Thoracic aorta (tissue), 2 donors: Measurements from ENCODE around the gene TLE4. TPM values are rescaled to one million over a fixed set of nuclear protein-coding genes. Genes with fewer than 3 reads are reported as not detected.

Source experiments
- ATAC-seq: fragments of 150-250 bp; one replicate; pipeline ENCODE4 v1.8.0; 2017; ENCODE audit warnings: low read depth; ENCODE audit not compliant: insufficient number of reproducible peaks, low FRiP score
- DNase-seq: peaks from one replicate; pipeline ENCODE4 v3.0.0-alpha.2; 2020; ENCODE audit warnings: low spot score
- H3K27ac ChIP-seq, 2 donors: fragments of 200-600 bp; sonication (generic); 1 replicate in 1 of 2; 2 replicates in 1 of 2; pipeline ENCODE4 v1.5.1; 2016; ENCODE audit warnings: mild to moderate bottlenecking in 2 of 2, moderate library complexity in 2 of 2
- H3K27me3 ChIP-seq: fragments of 200-600 bp; sonication (generic); replicated peaks from 2 replicates; pipeline ENCODE4 v1.6.0; 2016; ENCODE audit warnings: mild to moderate bottlenecking; ENCODE audit not compliant: insufficient read depth
- H3K36me3 ChIP-seq: fragments of 200-600 bp; sonication (generic); one replicate; pipeline ENCODE4 v1.5.1; 2016
- H3K4me1 ChIP-seq, 2 donors: fragments of 200-600 bp; sonication (generic); 1 replicate in 1 of 2; 2 replicates in 1 of 2; pipeline versions ENCODE4 v1.5.1 to v1.6.0; 2016; ENCODE audit warnings: low read depth in 2 of 2, mild to moderate bottlenecking in 1 of 2; ENCODE audit not compliant: control insufficient read depth in 1 of 2
- H3K4me3 ChIP-seq: fragments of 200-600 bp; sonication (generic); 2 replicates; pipeline ENCODE4 v1.5.1; 2016; ENCODE audit warnings: mild to moderate bottlenecking
- H3K9me3 ChIP-seq: fragments of 200-600 bp; sonication (generic); 2 replicates; pipeline ENCODE4 v1.5.1; 2016
- total RNA-seq, 2 donors: library from RNA; depleted of rRNA; stranded (reverse); fragments of >200 nt; gene quantifications; one replicate each; pipeline versions ENCODE4 v1.1.0 to v1.2.3, GENCODE V29; 2016
- TF ChIP-seq, protein P1 (sequence below): fragments of 200-600 bp; sonication (generic); IDR thresholded peaks from one replicate; pipeline ENCODE4 v1.5.1; 2019; ENCODE audit warnings: antibody characterized with exemption

TLE4 gene
- total RNA-seq, 2 donors from 2014 or later, result 19.7 to 44.1 TPM

DNA sequence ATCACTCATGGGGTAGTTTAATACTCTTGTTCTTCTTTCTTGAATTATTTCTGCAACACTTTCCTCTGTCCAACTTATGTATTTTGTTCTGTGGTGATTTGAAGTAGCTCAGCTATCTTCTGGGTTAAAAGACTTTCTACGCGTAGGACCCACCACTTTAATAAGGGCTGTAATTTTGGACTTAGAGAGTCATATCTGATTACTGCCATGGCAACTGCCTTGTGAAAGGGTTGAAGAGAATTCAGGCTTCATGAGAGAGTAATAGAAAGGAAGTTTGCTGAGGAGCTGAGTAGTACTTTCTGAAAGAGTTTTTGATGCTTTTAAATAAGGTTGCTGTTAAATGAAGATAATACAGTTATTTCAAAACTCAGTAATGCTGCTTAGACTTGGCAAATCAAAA lies 89.5 kb downstream of the TLE4 start:
- Histone ChIP-seq H3K4me1 (peaks cover 0 to 3% of the 10 kb centered on the region in 2 donors), H3K4me3 (no peak overlapping the region), H3K27ac (no peak overlapping the region), H3K27me3 (no peaks in the 10 kb centered on the region), H3K36me3 (no peaks in the 10 kb centered on the region), H3K9me3 (no peaks in the 10 kb centered on the region)
- TF ChIP-seq, protein P1, sequence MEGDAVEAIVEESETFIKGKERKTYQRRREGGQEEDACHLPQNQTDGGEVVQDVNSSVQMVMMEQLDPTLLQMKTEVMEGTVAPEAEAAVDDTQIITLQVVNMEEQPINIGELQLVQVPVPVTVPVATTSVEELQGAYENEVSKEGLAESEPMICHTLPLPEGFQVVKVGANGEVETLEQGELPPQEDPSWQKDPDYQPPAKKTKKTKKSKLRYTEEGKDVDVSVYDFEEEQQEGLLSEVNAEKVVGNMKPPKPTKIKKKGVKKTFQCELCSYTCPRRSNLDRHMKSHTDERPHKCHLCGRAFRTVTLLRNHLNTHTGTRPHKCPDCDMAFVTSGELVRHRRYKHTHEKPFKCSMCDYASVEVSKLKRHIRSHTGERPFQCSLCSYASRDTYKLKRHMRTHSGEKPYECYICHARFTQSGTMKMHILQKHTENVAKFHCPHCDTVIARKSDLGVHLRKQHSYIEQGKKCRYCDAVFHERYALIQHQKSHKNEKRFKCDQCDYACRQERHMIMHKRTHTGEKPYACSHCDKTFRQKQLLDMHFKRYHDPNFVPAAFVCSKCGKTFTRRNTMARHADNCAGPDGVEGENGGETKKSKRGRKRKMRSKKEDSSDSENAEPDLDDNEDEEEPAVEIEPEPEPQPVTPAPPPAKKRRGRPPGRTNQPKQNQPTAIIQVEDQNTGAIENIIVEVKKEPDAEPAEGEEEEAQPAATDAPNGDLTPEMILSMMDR, result no peak
- ATAC-seq (no peak), DNase-seq (no peak)

DNA sequence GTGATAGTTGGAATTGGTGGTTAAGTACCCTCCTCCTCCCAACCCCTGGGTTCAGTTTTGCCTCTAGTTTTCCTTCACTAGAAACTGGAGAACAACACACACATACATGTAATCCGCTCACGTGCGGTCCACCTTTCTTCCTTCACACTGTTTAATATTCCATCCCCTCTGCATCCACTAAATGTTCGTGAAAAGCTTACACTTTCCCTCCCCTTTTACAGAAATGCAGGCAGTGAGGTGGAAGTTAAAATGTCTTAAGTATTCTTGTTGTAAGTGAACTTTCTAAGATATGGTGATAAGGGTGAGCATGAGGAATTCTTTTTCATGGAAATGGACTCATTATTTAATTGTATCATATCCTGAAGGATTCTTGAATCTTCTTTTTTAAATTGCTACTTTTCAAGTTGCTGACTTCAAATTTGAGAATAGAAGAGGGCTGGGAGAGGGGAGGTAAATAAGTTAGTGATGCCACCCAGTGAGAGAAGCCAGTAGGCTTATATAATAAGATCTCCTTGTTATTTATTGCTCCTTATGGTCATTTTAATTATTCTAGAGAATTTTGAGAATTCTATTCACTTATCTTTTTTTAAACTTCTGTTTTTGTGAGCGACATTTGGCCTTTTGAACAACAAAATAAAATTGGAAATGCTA lies 90.2 kb downstream of the TLE4 start:
- Histone ChIP-seq H3K4me3 (no peak overlapping the region), H3K9me3 (no peaks in the 10 kb centered on the region), H3K27ac (no peak overlapping the region), H3K36me3 (no peaks in the 10 kb centered on the region), H3K4me1 (peaks cover 0 to 3% of the 10 kb centered on the region in 2 donors), H3K27me3 (no peaks in the 10 kb centered on the region)
- TF ChIP-seq, protein P1, result no peak
- DNase-seq, result no peak
- no peak for ATAC-seq

DNA sequence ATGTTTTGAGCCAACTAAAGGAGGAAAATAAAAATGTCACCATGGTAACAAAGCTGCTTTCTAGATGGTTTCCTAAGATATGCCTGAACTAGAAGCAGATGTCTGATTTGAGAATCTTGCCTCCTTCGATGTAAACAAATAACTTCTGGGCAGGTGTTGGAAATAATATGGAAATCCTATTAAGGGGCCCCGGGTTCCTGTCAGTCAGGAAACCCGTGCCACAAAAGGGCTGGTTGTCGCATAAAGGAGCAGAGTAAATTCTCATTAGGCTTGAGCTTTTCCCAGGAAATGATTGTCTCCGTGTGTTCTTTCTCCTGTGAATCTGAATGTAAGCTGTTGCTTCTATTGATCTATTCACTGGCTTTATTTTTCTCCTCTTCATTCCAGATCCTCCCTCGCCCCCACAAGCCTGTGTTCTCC lies 90.8 kb downstream of the TLE4 start:
- H3K27ac ChIP-seq, result no peak overlapping the region
- H3K4me1 ChIP-seq, result peaks cover 0 to 3% of the 10 kb centered on the region in 2 donors
- H3K4me3 ChIP-seq, result no peak overlapping the region
- TF ChIP-seq, protein P1, result no peak
- H3K36me3 ChIP-seq, result no peaks in the 10 kb centered on the region
- DNase-seq (no peak), ATAC-seq (no peak)
- H3K27me3 ChIP-seq, result no peaks in the 10 kb centered on the region
- no peaks in the 10 kb centered on the region for H3K9me3 ChIP-seq

DNA sequence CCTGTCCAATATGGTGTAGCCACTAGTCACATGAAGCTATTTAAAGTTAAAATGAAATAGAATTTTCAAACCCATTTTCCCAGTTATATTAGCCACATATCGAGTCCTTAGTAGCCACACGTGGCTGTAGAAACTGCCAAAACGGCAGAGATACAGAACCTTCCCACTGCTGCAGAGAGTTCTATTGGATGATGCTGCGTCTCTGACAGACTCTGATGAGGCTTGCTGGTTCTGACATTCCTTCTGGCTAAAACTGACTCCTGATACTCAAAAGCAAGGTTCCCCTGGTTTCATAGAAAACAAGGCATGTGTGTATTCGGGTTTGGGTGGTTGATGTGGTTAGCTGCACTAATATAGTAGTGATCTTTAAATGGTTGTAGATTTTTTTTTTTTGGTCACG lies 91.5 kb downstream of the TLE4 start:
- Histone ChIP-seq H3K4me3 (no peak overlapping the region), H3K27ac (no peak overlapping the region), H3K36me3 (no peaks in the 10 kb centered on the region), H3K27me3 (no peaks in the 10 kb centered on the region), H3K4me1 (peaks cover 0 to 3% of the 10 kb centered on the region in 2 donors), H3K9me3 (no peaks in the 10 kb centered on the region)
- DNase-seq (no peak), ATAC-seq (no peak)
- TF ChIP-seq, protein P1, result no peak

DNA sequence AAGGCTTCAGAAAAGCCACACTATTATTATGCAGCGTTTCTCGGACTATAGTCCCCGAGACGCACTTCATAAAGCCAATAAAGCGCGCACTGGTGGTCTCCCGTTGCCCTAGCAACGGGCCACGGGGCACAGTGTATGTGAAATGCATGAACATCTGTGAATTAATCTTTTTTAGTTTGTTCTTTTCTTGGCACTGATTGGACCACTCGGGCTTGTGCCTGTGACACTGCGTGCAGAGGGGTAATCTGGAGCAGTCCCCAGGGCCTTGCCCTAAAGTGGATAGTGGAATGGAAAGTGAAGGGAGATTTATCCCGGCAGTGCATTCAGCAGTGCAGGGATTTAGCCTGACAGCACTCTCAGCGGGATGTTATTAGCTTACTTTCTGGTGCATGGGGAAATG lies 92.1 kb downstream of the TLE4 start:
- Histone ChIP-seq H3K36me3 (no peaks in the 10 kb centered on the region), H3K27me3 (no peaks in the 10 kb centered on the region), H3K27ac (no peak overlapping the region), H3K4me1 (peaks cover under 1 to 3% of the 10 kb centered on the region in 2 donors), H3K9me3 (no peaks in the 10 kb centered on the region), H3K4me3 (no peak overlapping the region)
- DNase-seq (no peak), ATAC-seq (no peak)
- TF ChIP-seq, protein P1, result no peak
